Measurements from ENCODE around the gene TMEM154.

Gene TMEM154

DNA sequence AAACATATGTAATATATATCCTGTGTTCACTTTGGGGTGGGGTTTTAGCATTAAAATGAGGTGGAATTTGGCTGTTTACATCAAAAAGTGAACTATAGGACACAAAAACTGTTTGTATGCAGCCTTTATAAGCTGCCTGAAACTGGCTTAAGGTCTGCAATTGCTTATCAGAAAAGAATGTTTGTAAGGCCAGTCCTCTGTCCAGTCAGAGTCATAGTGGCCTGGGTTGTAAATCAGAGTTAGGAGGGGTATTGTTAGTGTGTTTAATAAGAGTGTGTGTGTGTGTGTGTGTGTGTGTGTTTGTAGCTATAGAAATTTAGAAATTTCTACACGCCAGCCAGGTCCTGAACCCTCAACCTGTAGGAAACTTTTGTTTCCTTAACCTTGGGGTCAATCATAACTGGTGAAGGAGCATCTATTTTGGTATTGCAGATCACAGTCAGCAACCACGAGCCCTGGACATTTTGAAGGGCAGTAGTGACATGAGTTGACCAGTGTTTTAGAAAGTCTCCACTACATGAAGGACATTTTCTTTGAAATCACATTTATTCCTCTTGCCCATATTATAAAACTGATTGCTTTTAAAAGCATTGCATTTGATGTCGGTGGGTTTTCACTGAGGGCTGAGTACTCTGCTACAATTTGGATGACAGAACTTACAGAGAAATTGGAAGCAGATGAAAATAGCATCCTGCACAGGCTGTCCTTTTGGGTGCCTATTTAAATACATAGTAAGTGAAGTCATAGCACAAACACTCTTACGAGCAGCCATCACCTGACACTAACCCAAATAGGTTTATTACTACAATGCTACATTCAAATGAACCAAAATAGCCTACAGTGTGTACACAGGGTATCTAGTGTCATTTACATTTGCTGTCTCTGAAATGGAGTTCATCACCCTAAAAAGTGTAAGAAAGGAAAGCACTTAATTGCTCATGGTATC lies 11.2 kb upstream of the TMEM154 start:
- H3K27me3 Mint-ChIP-seq (ENCODE audit: low read depth): peaks cover 21% of the 10 kb centered on the region

DNA sequence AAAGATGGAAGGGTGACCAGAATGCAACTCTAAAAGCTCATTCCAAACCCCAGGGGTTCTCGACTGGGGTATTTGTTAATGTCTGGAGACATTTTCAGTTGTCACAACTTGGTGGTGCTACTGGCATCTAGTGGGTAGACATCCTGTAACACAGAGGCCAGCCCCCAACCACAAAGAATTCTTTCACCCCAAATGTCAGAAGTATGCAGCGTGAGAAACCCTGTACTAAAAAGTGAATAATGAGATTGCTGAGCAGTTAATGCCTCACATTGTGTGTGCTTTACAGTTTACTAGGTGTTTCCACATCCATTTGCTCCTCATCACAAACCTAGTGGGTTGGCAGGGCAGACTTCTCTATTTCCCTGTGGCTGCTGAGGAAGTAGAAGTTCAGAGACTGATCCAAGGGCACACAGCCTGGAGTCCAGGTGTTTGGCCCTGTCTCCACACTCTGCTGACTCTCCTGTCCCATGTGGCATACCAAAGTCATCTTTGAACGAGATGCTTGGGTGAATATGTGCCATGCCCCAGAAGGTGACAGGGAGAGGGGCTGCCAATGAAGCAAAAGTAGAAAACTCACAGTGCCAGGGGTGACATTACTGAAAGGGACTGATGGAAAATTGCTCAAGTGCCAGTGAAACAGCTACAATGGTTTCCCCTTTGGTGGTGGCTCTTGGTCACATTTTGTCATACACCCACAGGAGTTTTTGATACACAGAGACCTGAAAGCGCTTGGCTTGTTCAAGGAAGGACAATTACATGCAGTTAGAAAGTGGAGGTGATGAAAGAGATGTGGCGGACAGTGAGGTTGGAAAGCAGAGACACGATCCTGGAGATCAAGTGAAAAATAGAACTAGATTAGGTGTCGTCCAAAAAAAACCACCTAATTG lies 10.1 kb upstream of the TMEM154 start:
- no peaks in the 10 kb centered on the region for H3K36me3 Mint-ChIP-seq (ENCODE audit: low read depth)
- H3K4me3 Mint-ChIP-seq: no peak overlapping the region
- H3K27ac Mint-ChIP-seq: no peak overlapping the region
- H3K4me1 Mint-ChIP-seq: no peaks in the 10 kb centered on the region
- TF ChIP-seq, protein P1, sequence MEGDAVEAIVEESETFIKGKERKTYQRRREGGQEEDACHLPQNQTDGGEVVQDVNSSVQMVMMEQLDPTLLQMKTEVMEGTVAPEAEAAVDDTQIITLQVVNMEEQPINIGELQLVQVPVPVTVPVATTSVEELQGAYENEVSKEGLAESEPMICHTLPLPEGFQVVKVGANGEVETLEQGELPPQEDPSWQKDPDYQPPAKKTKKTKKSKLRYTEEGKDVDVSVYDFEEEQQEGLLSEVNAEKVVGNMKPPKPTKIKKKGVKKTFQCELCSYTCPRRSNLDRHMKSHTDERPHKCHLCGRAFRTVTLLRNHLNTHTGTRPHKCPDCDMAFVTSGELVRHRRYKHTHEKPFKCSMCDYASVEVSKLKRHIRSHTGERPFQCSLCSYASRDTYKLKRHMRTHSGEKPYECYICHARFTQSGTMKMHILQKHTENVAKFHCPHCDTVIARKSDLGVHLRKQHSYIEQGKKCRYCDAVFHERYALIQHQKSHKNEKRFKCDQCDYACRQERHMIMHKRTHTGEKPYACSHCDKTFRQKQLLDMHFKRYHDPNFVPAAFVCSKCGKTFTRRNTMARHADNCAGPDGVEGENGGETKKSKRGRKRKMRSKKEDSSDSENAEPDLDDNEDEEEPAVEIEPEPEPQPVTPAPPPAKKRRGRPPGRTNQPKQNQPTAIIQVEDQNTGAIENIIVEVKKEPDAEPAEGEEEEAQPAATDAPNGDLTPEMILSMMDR (IDR thresholded peaks at IDR 0.05; ENCODE audit: unreplicated experiment in 3 of 3): no peak
- H3K9me3 Mint-ChIP-seq: no peaks in the 10 kb centered on the region
- peaks cover 21% of the 10 kb centered on the region for H3K27me3 Mint-ChIP-seq (ENCODE audit: low read depth)

More for the DNA sequence above, 11.2 kb upstream of the TMEM154 start:
- Mint-ChIP-seq H3K36me3 (ENCODE audit: low read depth) (no peaks in the 10 kb centered on the region), H3K27ac (no peak overlapping the region), H3K4me1 (no peaks in the 10 kb centered on the region), H3K9me3 (no peaks in the 10 kb centered on the region), H3K4me3 (no peak overlapping the region)
- TF ChIP-seq, protein P1 (IDR thresholded peaks at IDR 0.05; ENCODE audit: unreplicated experiment in 3 of 3): no peak

DNA sequence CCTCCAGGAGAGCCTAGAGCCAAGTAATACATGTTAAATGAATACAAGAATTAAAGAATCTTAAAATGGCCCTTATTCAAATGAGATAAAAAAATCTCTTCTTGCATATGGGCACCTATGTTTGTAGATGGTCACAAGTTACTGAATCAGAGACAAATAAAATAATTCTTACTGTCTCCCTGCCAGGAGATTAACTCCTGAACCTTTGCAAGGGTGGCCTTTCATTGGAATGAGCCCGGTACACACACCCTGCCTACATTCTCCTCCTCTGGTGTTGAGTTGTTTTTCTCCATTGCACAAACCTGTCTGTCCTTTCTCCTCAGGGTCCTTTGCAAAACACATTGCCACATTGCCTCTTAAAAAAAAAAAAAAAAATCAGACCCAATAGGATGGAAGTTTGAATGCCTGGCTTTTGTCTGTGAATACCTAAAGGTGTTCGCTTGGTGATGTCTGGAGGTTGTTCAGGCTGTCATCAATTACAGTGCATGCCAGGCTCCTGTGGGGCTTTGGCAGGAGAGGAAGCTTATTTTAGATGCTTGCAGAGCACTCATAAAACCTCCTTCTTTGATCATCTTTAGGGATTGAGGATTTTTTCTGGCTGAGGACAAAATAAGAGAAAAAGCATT lies 8.3 kb upstream of the TMEM154 start:
- Mint-ChIP-seq H3K36me3 (ENCODE audit: low read depth) (no peaks in the 10 kb centered on the region), H3K4me3 (no peak overlapping the region), H3K27me3 (ENCODE audit: low read depth) (peaks cover 35% of the 10 kb centered on the region), H3K4me1 (no peaks in the 10 kb centered on the region), H3K27ac (no peak overlapping the region), H3K9me3 (no peaks in the 10 kb centered on the region)
- TF ChIP-seq, protein P1 (IDR thresholded peaks at IDR 0.05; ENCODE audit: unreplicated experiment in 3 of 3): no peak

DNA sequence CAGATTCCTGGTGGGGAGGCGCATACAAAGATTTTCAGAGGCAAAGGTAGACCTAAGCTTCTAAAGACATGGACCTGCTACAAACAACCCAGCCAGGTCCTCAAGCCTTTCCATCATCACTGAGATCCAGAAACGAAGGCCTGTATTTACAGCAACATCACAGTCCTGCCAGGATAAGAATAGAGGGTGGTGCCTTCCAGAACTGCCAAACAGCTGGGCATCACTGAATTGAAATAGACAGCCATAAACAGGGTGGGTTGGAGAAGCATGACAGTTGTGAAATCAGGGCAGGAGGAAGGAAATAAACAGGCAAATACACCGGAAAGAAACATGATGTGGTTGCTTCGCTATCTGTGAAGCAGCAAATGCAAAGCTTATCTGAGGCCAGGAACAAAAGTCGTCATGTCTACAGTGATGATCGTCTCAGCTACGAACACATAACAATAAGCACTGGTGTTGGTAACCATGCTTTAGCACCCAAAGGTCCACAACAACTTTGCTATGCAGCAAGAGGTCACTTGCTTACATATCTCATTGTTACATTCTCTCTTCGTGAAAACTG lies 6.7 kb upstream of the TMEM154 start:
- Mint-ChIP-seq H3K9me3 (no peaks in the 10 kb centered on the region), H3K27me3 (ENCODE audit: low read depth) (peaks cover 45% of the 10 kb centered on the region), H3K4me3 (no peak overlapping the region), H3K36me3 (ENCODE audit: low read depth) (no peaks in the 10 kb centered on the region), H3K4me1 (no peaks in the 10 kb centered on the region), H3K27ac (no peak overlapping the region)
- TF ChIP-seq, protein P1 (IDR thresholded peaks at IDR 0.05; ENCODE audit: unreplicated experiment in 3 of 3): no peak

DNA sequence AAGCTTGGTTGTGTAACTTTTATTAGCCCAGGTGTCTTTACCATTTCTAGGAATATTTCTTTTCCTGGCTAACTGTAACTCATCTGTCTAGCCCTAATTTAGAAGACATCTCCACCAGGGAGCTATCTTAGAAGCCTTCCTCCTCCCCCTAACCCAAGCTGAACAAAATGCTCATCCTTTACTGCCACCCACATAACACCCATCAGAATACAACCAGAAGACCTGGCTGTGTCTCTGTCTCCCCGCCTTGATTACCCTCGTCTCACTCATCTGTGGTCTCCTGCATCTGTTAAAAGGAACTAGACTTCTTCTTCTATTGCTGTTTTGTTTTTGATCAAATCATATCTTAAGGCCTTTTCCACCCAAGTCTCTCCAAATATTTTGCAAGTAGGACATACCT lies 4.8 kb upstream of the TMEM154 start:
- no peaks in the 10 kb centered on the region for H3K36me3 Mint-ChIP-seq (ENCODE audit: low read depth)

More for the DNA sequence above, 4.8 kb upstream of the TMEM154 start:
- TF ChIP-seq, protein P1 (IDR thresholded peaks at IDR 0.05; ENCODE audit: unreplicated experiment in 3 of 3): no peak
- no peak overlapping the region for H3K27ac Mint-ChIP-seq
- no peak overlapping the region for H3K4me3 Mint-ChIP-seq
- H3K9me3 Mint-ChIP-seq: no peaks in the 10 kb centered on the region
- peaks cover 59% of the 10 kb centered on the region for H3K27me3 Mint-ChIP-seq (ENCODE audit: low read depth)
- peaks cover under 1% of the 10 kb centered on the region for H3K4me1 Mint-ChIP-seq
